Panc1 (cell line): Measurements from ENCODE around the gene DUSP3.

Source experiments
- POLR2AphosphoS5 ChIP-seq: IDR thresholded peaks from 2 replicates; pipeline ENCODE4 v1.6.1; 2012; ENCODE audit warnings: mild to moderate bottlenecking, low read depth, low read length, moderate library complexity
- REST ChIP-seq, 2 experiments: IDR thresholded peaks; 2 replicates each; pipeline ENCODE4 v1.6.1; 2011 to 2012; ENCODE audit warnings: low read depth in 2 of 2, control low read depth in 1 of 2, low read length in 1 of 2, mild to moderate bottlenecking in 1 of 2, moderate library complexity in 1 of 2; ENCODE audit not compliant: insufficient read depth in 1 of 2
- SIN3A ChIP-seq: IDR thresholded peaks from 2 replicates; pipeline ENCODE4 v1.6.1; 2012; ENCODE audit warnings: low read depth, mild to moderate bottlenecking, low read length, moderate library complexity, borderline replicate concordance; ENCODE audit not compliant: insufficient read depth
- TCF7L2 ChIP-seq: IDR thresholded peaks from 2 replicates; pipeline ENCODE4 v1.6.1; 2011; ENCODE audit warnings: mild to moderate bottlenecking, low read depth, low read length, inconsistent platforms
- TF ChIP-seq, protein P1 (sequence below): fragments of 450-650 bp; IDR thresholded peaks from 2 replicates; pipeline ENCODE4 v1.5.1; 2017; ENCODE audit warnings: mild to moderate bottlenecking

GRCh38 chr17:43803758-43804157, 25.0 kb upstream of the DUSP3 start:
- TF ChIP-seq, protein P1, sequence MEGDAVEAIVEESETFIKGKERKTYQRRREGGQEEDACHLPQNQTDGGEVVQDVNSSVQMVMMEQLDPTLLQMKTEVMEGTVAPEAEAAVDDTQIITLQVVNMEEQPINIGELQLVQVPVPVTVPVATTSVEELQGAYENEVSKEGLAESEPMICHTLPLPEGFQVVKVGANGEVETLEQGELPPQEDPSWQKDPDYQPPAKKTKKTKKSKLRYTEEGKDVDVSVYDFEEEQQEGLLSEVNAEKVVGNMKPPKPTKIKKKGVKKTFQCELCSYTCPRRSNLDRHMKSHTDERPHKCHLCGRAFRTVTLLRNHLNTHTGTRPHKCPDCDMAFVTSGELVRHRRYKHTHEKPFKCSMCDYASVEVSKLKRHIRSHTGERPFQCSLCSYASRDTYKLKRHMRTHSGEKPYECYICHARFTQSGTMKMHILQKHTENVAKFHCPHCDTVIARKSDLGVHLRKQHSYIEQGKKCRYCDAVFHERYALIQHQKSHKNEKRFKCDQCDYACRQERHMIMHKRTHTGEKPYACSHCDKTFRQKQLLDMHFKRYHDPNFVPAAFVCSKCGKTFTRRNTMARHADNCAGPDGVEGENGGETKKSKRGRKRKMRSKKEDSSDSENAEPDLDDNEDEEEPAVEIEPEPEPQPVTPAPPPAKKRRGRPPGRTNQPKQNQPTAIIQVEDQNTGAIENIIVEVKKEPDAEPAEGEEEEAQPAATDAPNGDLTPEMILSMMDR = no peak
- TF ChIP-seq POLR2AphosphoS5 (no peak), REST (IDR thresholded peaks at IDR 0.05; ENCODE audit: insufficient read depth in 1 of 2, low read depth in 2 of 2, low read length in 1 of 2) (no peak), SIN3A (no peak), TCF7L2 (no peak)
